ENCODE data around the gene FBXL4. TPM values are rescaled to one million over a fixed set of nuclear protein-coding genes. Genes with fewer than 3 reads are reported as not detected.
A peak's percentile ranks its signal among the peaks of the same experiment; 100 is the strongest.

FBXL4 gene
- 10.6 and 13.1 TPM in 2 replicates for total RNA-seq

GRCh38 chr6:98947411-98948292 lies at the start of gene FBXL4:
Gene FBXL4, minus strand, starts transcription at chr6:98947946. Its CDS starts 20,958 bp downstream, at chr6:98926988.
- no peak for DNase-seq (ENCODE audit: low read depth)
- H3K4me3 ChIP-seq (ENCODE audit: low read depth, low read length) = peak within 1 kb of the TSS; percentile 85
- TF ChIP-seq CTCF (conservative IDR thresholded peaks at IDR 0.05; ENCODE audit: low read depth, low read length) = no peak

- no peak for DNase-seq (ENCODE audit: low read depth)
- no peak overlapping the region for H3K4me3 ChIP-seq (ENCODE audit: low read depth, low read length)
- TF ChIP-seq CTCF (conservative IDR thresholded peaks at IDR 0.05; ENCODE audit: low read depth, low read length) = no peak
These were observed 47.4 kb upstream of the FBXL4 start for GRCh38 chr6:98995116-98995515.

GRCh38 chr6:98992535-98992934 lies 44.8 kb upstream of the FBXL4 start:
- TF ChIP-seq CTCF (conservative IDR thresholded peaks at IDR 0.05; ENCODE audit: low read depth, low read length) = no peak
- H3K4me3 ChIP-seq (ENCODE audit: low read depth, low read length) = no peak overlapping the region
- DNase-seq (ENCODE audit: low read depth) = no peak

GRCh38 chr6:98986071-98986615 lies 38.4 kb upstream of the FBXL4 start:
- DNase-seq (ENCODE audit: low read depth) = no peak
- no peak for TF ChIP-seq CTCF (conservative IDR thresholded peaks at IDR 0.05; ENCODE audit: low read depth, low read length)
- H3K4me3 ChIP-seq (ENCODE audit: low read depth, low read length) = no peak overlapping the region

- no peak overlapping the region for H3K4me3 ChIP-seq (ENCODE audit: low read depth, low read length)
- no peak for TF ChIP-seq CTCF (conservative IDR thresholded peaks at IDR 0.05; ENCODE audit: low read depth, low read length)
- DNase-seq (ENCODE audit: low read depth) = no peak
These were observed 37.6 kb upstream of the FBXL4 start for GRCh38 chr6:98985391-98985790.

GRCh38 chr6:98984121-98984520 lies 36.4 kb upstream of the FBXL4 start:
- DNase-seq (ENCODE audit: low read depth) = no peak
- TF ChIP-seq CTCF (conservative IDR thresholded peaks at IDR 0.05; ENCODE audit: low read depth, low read length) = no peak
- no peak overlapping the region for H3K4me3 ChIP-seq (ENCODE audit: low read depth, low read length)

Data from epithelial cell of proximal tubule (primary cell).